Thyroid gland (tissue), 4 donors: ENCODE data around the gene WWC2.

Experiments used
- CTCF ChIP-seq, 6 experiments: fragments of 200-600 bp in 3 of 6; fragments of 450-650 bp in 3 of 6; sonication (generic) in 3 of 6; IDR thresholded peaks; one replicate each; pipeline ENCODE4 v1.5.1; 2016 to 2019; ENCODE audit warnings: antibody characterized with exemption in 6 of 6, mild to moderate bottlenecking in 2 of 6, inconsistent platforms in 1 of 6, moderate library complexity in 1 of 6
- POLR2A ChIP-seq, 2 donors: fragments of 450-650 bp; IDR thresholded peaks; one replicate each; pipeline ENCODE4 v1.6.1; 2017; ENCODE audit warnings: antibody characterized with exemption in 2 of 2, mild to moderate bottlenecking in 2 of 2, moderate library complexity in 1 of 2

DNA sequence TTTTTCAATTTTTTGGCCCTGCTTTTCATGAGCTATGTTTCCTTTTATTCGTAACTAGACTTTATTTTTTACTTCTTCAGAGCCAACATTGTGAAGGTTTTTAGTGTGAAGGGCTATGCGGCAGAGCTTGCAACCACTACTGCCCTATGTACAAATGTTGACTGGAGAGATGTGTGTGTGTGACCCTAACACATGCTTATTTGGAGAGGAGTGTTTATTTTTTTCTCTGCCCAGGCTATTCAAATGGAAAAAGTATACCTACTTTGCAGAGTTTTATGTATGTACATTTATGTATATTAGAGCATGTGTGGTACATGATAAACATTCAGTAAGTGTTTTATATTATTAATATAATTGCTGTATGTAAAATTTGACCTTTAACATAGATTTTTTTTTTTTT, 86.5 kb downstream of the WWC2 start:
- TF ChIP-seq CTCF (IDR thresholded peaks at IDR 0.05) (no peak), POLR2A (IDR thresholded peaks at IDR 0.05) (no peak)
